Measurements from ENCODE around the gene NKAIN1.

The NKAIN1 gene

GRCh38 chr1:31238612-31238985, 1.1 kb downstream of the NKAIN1 start:
- TF ChIP-seq, protein P1, sequence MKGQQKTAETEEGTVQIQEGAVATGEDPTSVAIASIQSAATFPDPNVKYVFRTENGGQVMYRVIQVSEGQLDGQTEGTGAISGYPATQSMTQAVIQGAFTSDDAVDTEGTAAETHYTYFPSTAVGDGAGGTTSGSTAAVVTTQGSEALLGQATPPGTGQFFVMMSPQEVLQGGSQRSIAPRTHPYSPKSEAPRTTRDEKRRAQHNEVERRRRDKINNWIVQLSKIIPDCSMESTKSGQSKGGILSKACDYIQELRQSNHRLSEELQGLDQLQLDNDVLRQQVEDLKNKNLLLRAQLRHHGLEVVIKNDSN (IDR thresholded peaks at IDR 0.05), result no peak
- TF ChIP-seq RAD21 (IDR thresholded peaks at IDR 0.05; ENCODE audit: low read depth) (no peak), MAX (IDR thresholded peaks at IDR 0.05) (no peak)

DNA sequence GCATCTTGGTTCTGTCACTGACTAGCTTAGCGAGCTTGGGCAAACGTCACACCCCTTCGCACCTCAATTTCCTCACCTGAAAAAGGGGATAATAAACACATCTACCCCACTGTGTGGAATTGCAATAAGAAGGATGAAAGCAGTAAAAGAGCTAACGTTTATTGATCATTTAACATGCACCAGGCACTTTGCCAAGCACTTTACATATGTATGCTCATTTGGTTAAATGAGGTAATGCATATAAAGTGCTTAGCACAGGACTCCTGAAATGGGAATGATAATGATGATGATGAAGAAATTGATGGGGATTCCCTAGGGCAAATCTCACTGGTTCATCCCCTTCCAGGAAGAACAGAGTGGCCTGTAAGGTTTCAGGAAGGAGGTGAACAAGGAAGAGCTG, 4.8 kb downstream of the NKAIN1 start:
- TF ChIP-seq ZBTB7A (IDR thresholded peaks at IDR 0.05; ENCODE audit: low read depth) (no peak), REST (IDR thresholded peaks at IDR 0.05; ENCODE audit: low read depth) (no peak), FOXM1 (IDR thresholded peaks at IDR 0.05; ENCODE audit: borderline replicate concordance, low read depth) (no peak), TAF1 (IDR thresholded peaks at IDR 0.05; ENCODE audit: low read depth) (no peak), RAD21 (IDR thresholded peaks at IDR 0.05; ENCODE audit: low read depth) (no peak), TCF12 (IDR thresholded peaks at IDR 0.05; ENCODE audit: low read depth) (no peak), CEBPB (IDR thresholded peaks at IDR 0.05) (no peak), TEAD4 (IDR thresholded peaks at IDR 0.05) (no peak), NFIC (IDR thresholded peaks at IDR 0.05) (no peak), YY1 (IDR thresholded peaks at IDR 0.05; ENCODE audit: low read depth) (no peak)

GRCh38 chr1:31234123-31234708, 5.5 kb downstream of the NKAIN1 start:
- TF ChIP-seq, protein P1 (IDR thresholded peaks at IDR 0.05), result no peak
- TF ChIP-seq REST (IDR thresholded peaks at IDR 0.05; ENCODE audit: low read depth) (no peak), ZBTB7A (IDR thresholded peaks at IDR 0.05; ENCODE audit: low read depth) (no peak), CEBPB (IDR thresholded peaks at IDR 0.05) (no peak), TEAD4 (IDR thresholded peaks at IDR 0.05) (no peak), EGR1 (IDR thresholded peaks at IDR 0.05) (no peak)

DNA sequence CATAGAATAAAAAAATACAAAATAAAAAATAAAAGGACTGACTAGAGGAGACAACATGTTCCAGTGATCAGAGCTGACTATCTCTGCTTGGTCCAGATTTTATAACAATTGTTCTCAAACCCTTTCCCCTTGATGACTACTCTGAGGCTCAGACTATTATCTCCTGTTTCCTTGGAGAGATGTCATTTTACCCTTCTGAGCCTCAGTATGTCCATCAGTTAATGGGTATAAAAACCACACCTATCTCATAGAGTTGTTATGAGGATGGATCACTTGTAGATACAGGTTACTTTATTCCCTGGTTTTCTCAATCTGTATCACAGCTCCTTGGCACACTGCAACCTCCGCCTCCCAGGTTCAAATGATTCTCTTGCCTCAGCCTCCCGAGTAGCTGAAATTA, 7.0 kb downstream of the NKAIN1 start:
- no peak for TF ChIP-seq REST (IDR thresholded peaks at IDR 0.05; ENCODE audit: low read depth)
- no peak for TF ChIP-seq TAF1 (IDR thresholded peaks at IDR 0.05; ENCODE audit: low read depth)
- TF ChIP-seq RAD21 (IDR thresholded peaks at IDR 0.05; ENCODE audit: low read depth), result no peak
- TF ChIP-seq EP300 (IDR thresholded peaks at IDR 0.05; ENCODE audit: borderline replicate concordance), result no peak
- no peak for TF ChIP-seq YY1 (IDR thresholded peaks at IDR 0.05; ENCODE audit: low read depth)
- TF ChIP-seq EGR1 (IDR thresholded peaks at IDR 0.05), result no peak
- no peak for TF ChIP-seq TEAD4 (IDR thresholded peaks at IDR 0.05)
- TF ChIP-seq NFIC (IDR thresholded peaks at IDR 0.05), result no peak

GRCh38 chr1:31231802-31232201, 7.9 kb downstream of the NKAIN1 start:
- TF ChIP-seq RAD21 (IDR thresholded peaks at IDR 0.05; ENCODE audit: low read depth), result no peak
- TF ChIP-seq EP300 (IDR thresholded peaks at IDR 0.05; ENCODE audit: borderline replicate concordance), result no peak
- no peak for TF ChIP-seq MAX (IDR thresholded peaks at IDR 0.05)
- no peak for TF ChIP-seq NFIC (IDR thresholded peaks at IDR 0.05)
- no peak for TF ChIP-seq REST (IDR thresholded peaks at IDR 0.05; ENCODE audit: low read depth)
- TF ChIP-seq ZBTB7A (IDR thresholded peaks at IDR 0.05; ENCODE audit: low read depth), result no peak
- TF ChIP-seq TAF1 (IDR thresholded peaks at IDR 0.05; ENCODE audit: low read depth), result no peak
- no peak for TF ChIP-seq CREB1 (IDR thresholded peaks at IDR 0.05; ENCODE audit: low read depth)
- TF ChIP-seq CEBPB (IDR thresholded peaks at IDR 0.05), result no peak
- no peak for TF ChIP-seq TCF12 (IDR thresholded peaks at IDR 0.05; ENCODE audit: low read depth)
- no peak for TF ChIP-seq EGR1 (IDR thresholded peaks at IDR 0.05)
- TF ChIP-seq YY1 (IDR thresholded peaks at IDR 0.05; ENCODE audit: low read depth), result no peak
- no peak for TF ChIP-seq FOXM1 (IDR thresholded peaks at IDR 0.05; ENCODE audit: borderline replicate concordance, low read depth)
- no peak for TF ChIP-seq TEAD4 (IDR thresholded peaks at IDR 0.05)
- TF ChIP-seq, protein P1 (IDR thresholded peaks at IDR 0.05), result no peak

All from Ishikawa (cell line).